Endodermal cell (in vitro differentiated cells): ENCODE results near the gene RYR3. TPM values are rescaled to one million over a fixed set of nuclear protein-coding genes. Genes with fewer than 3 reads are reported as not detected.

Experiments
- DNase-seq: peaks from one replicate; pipeline ENCODE4 v3.0.0-alpha.2; 2017
- H3K27ac ChIP-seq: 2 replicates; pipeline ENCODE4 v1.5.1; 2013; ENCODE audit warnings: mild to moderate bottlenecking, low read depth, low read length, moderate library complexity
- H3K27me3 ChIP-seq: 2 replicates; pipeline ENCODE4 v1.6.1; 2013; ENCODE audit warnings: mild to moderate bottlenecking, low read length, moderate library complexity; ENCODE audit not compliant: insufficient read depth, control insufficient read depth, poor library complexity, severe bottlenecking
- H3K36me3 ChIP-seq: 2 replicates; pipeline ENCODE4 v1.7.0; 2013; ENCODE audit warnings: mild to moderate bottlenecking, low read length, moderate library complexity; ENCODE audit not compliant: control insufficient read depth, insufficient read depth
- H3K4me1 ChIP-seq: one replicate; pipeline ENCODE4 v1.7.0; 2013; ENCODE audit warnings: low read length; ENCODE audit not compliant: control insufficient read depth, insufficient read depth
- H3K4me3 ChIP-seq: 2 replicates; pipeline ENCODE4 v1.5.1; 2013; ENCODE audit warnings: mild to moderate bottlenecking, low read length, moderate library complexity
- H3K9ac ChIP-seq: 2 replicates; pipeline ENCODE4 v1.6.1; 2013; ENCODE audit warnings: mild to moderate bottlenecking, low read length, moderate library complexity; ENCODE audit not compliant: poor library complexity, severe bottlenecking; ENCODE audit errors: extremely low read depth
- H3K9me3 ChIP-seq: 2 replicates; pipeline ENCODE4 v1.6.1; 2013; ENCODE audit warnings: mild to moderate bottlenecking, low read length, moderate library complexity; ENCODE audit not compliant: control insufficient read depth
- H3K27ac Mint-ChIP-seq: 2 replicates; pipeline ENCODE4 v1.8.0; 2020; ENCODE audit warnings: mixed read lengths
- H3K27me3 Mint-ChIP-seq: 2 replicates; pipeline ENCODE4 v1.8.0; 2021; ENCODE audit warnings: mild to moderate bottlenecking, mixed read lengths; ENCODE audit not compliant: insufficient read depth
- H3K36me3 Mint-ChIP-seq: 2 replicates; pipeline ENCODE4 v1.8.0; 2020; ENCODE audit warnings: low read depth, mixed read lengths
- H3K4me1 Mint-ChIP-seq: 2 replicates; pipeline ENCODE4 v1.8.0; 2020; ENCODE audit warnings: mixed read lengths
- H3K4me3 Mint-ChIP-seq: 2 replicates; pipeline ENCODE4 v1.8.0; 2020; ENCODE audit warnings: mild to moderate bottlenecking, moderate library complexity, mixed read lengths
- H3K9me3 Mint-ChIP-seq: 2 replicates; pipeline ENCODE4 v1.8.0; 2020; ENCODE audit warnings: mild to moderate bottlenecking, mixed read lengths
- WGBS, 2 experiments: methylation state at CpG; one replicate each; pipeline versions ENCODE4 v1.1.5 to v1.1.7; 2013; ENCODE audit warnings: missing lambda C conversion rate in 2 of 2, mixed read lengths in 1 of 2; ENCODE audit not compliant: insufficient coverage in 1 of 2, insufficient read length in 1 of 2; 5-methylcytosine and 5-hydroxymethylcytosine counted together
- total RNA-seq, 2 donors: library from RNA; stranded (reverse); fragmentation: NEBNext Ultra II Directional in 1 of 2; extraction: Animal tissue kit (Norgen Biotek cat#: 25700) in 1 of 2; gene quantifications; 2 replicates in 1 of 2; 3 replicates in 1 of 2; pipeline ENCODE4 v1.2.1, GENCODE V29; 2021
- TF ChIP-seq, protein P1 (sequence below): fragments of 200-600 bp; sonication (generic); conservative IDR thresholded peaks from 2 replicates; pipeline ENCODE4 v1.5.0; 2021; ENCODE audit warnings: antibody characterized with exemption, mild to moderate bottlenecking

RYR3 gene
- total RNA-seq, 2 donors from 2014 or later: 0.71 to 1.4 TPM

DNA sequence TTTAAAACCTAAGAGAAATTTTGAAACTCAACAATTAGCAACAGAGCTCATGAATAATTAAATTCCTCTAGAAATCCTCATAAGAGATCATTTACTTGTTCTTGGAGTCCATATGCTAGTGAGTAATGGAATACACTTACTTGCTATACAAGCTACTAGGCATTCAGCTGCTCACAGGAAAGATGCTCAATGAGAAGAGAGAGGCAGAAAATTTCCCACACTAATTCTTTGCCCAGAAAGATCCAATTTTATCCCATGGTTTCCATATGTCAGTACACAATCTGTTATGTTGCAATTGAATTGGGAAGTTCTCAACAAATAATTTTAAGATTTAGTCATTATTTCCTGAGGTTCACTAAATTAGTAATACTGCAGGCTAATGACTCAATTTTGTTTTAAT, 310.4 kb downstream of the RYR3 start:
- H3K9me3 Mint-ChIP-seq: peaks cover 3% of the 10 kb centered on the region
- Histone ChIP-seq H3K27ac (no peak overlapping the region), H3K36me3 (no peaks in the 10 kb centered on the region), H3K4me3 (no peak overlapping the region), H3K9ac (no peak overlapping the region), H3K27me3 (no peaks in the 10 kb centered on the region), H3K9me3 (no peaks in the 10 kb centered on the region), H3K4me1 (no peaks in the 10 kb centered on the region)
- no peaks in the 10 kb centered on the region for H3K27me3 Mint-ChIP-seq
- no peak overlapping the region for H3K27ac Mint-ChIP-seq
- DNase-seq: no peak
- no peaks in the 10 kb centered on the region for H3K4me1 Mint-ChIP-seq
- peaks cover under 1% of the 10 kb centered on the region for H3K36me3 Mint-ChIP-seq
- TF ChIP-seq, protein P1, sequence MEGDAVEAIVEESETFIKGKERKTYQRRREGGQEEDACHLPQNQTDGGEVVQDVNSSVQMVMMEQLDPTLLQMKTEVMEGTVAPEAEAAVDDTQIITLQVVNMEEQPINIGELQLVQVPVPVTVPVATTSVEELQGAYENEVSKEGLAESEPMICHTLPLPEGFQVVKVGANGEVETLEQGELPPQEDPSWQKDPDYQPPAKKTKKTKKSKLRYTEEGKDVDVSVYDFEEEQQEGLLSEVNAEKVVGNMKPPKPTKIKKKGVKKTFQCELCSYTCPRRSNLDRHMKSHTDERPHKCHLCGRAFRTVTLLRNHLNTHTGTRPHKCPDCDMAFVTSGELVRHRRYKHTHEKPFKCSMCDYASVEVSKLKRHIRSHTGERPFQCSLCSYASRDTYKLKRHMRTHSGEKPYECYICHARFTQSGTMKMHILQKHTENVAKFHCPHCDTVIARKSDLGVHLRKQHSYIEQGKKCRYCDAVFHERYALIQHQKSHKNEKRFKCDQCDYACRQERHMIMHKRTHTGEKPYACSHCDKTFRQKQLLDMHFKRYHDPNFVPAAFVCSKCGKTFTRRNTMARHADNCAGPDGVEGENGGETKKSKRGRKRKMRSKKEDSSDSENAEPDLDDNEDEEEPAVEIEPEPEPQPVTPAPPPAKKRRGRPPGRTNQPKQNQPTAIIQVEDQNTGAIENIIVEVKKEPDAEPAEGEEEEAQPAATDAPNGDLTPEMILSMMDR: no peak
- no peak overlapping the region for H3K4me3 Mint-ChIP-seq

DNA sequence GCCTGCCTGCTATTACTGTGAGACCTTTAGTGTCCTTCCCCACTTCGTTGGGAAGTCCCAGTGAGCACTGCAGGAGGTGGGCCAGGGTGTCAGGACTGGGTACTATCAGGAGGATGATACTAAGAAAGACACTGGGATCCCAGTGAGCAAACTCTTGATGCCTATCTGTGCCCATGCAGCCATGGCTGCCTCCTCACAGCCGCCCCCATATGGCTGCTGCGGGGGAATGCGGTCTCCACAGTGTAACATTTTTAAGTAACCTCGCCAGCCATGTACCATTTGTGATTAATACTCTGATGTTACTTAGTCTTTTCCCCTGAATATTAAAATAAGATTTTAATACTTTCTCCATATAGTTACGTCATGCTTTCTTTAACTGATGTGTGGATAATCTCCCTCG, 312.2 kb downstream of the RYR3 start:
- 84 to 90% methylated on average over 2 to 5 of the region's 7 CpGs for WGBS, 2 experiments
- DNase-seq: peak; percentile 69
- TF ChIP-seq, protein P1: peak; percentile 74

DNA sequence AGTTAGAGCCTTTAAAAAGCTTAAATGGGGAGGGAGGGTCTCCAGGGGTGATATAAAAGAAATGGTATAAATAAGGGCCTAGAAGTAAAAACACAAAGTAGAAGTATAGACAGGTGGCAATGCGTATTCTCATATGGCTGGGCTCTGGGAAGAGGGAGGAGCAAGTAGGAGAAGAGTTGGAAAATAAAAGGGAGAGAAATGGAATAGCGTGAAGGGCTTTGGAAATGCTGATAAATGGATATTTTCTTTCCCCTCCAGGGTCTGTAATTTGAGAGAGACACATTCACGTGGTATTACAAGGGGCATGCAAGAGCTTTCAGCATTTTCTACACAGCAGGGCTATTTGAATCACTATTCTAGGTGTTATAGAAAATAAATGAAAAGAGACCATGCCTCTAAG, 313.7 kb downstream of the RYR3 start:
- 53 to 82% methylated on average over 2 to 3 of the region's 3 CpGs for WGBS, 2 experiments
- H3K9ac ChIP-seq: no peak overlapping the region
- no peak overlapping the region for H3K4me3 Mint-ChIP-seq
- H3K9me3 Mint-ChIP-seq: peaks cover 11% of the 10 kb centered on the region
- TF ChIP-seq, protein P1: no peak
- no peaks in the 10 kb centered on the region for H3K4me1 Mint-ChIP-seq
- no peaks in the 10 kb centered on the region for H3K27me3 ChIP-seq
- no peaks in the 10 kb centered on the region for H3K36me3 ChIP-seq
- no peaks in the 10 kb centered on the region for H3K9me3 ChIP-seq
- H3K27ac ChIP-seq: no peak overlapping the region
- no peaks in the 10 kb centered on the region for H3K4me1 ChIP-seq
- H3K27ac Mint-ChIP-seq: no peak overlapping the region
- peaks cover 2% of the 10 kb centered on the region for H3K36me3 Mint-ChIP-seq
- DNase-seq: no peak
- H3K4me3 ChIP-seq: no peak overlapping the region
- no peaks in the 10 kb centered on the region for H3K27me3 Mint-ChIP-seq

More for the DNA sequence above, 312.2 kb downstream of the RYR3 start:
- H3K9me3 ChIP-seq: no peaks in the 10 kb centered on the region
- Mint-ChIP-seq H3K4me3 (no peak overlapping the region), H3K9me3 (peaks cover 11% of the 10 kb centered on the region), H3K27ac (no peak overlapping the region), H3K27me3 (no peaks in the 10 kb centered on the region), H3K4me1 (no peaks in the 10 kb centered on the region), H3K36me3 (peaks cover 2% of the 10 kb centered on the region)
- no peak overlapping the region for H3K9ac ChIP-seq
- no peaks in the 10 kb centered on the region for H3K4me1 ChIP-seq
- H3K4me3 ChIP-seq: no peak overlapping the region
- H3K27me3 ChIP-seq: no peaks in the 10 kb centered on the region
- H3K27ac ChIP-seq: no peak overlapping the region
- no peaks in the 10 kb centered on the region for H3K36me3 ChIP-seq
